T-cell (primary cell): Measurements from ENCODE around the gene SPPL3. TPM values are rescaled to one million over a fixed set of nuclear protein-coding genes. Genes with fewer than 3 reads are reported as not detected.

Source experiments
- total RNA-seq, 35 experiments: library from RNA in 6 of 35; stranded (reverse) in 6 of 35; fragments of 120-200 nt in 1 of 35; gene quantifications; one replicate each; pipeline versions ENCODE4 v1.2.1 to v1.2.4 and lab custom pipeline; 2013 to 2026

The SPPL3 gene
- total RNA-seq, 5 donors from 2014 or later (not counting 1 experiment from before 2014, with no cell fraction given) = 36.5 to 46.6 (median 41.8) TPM

Other genes starting within 250 kb of the SPPL3 start
- gene MLEC, start 217.2 kb downstream of the SPPL3 start, total RNA-seq = 10 to 100 TPM; 26.3 to 61.3 (median 55.3) TPM
- 10 to 100 TPM; 14.3 to 26.1 (median 22.6) TPM for gene UNC119B, start 193.9 kb downstream of the SPPL3 start, total RNA-seq
- 10 to 100 TPM in 4 of 5 donors, 1 to 10 TPM in 1; 7.5 to 22.5 (median 20.4) TPM for gene ACADS, start 178.5 kb downstream of the SPPL3 start, total RNA-seq
- not detected for gene HNF1A, start 74.2 kb upstream of the SPPL3 start, total RNA-seq
- 10 to 100 TPM; 15.5 to 19.4 (median 18.2) TPM for gene C12orf43, start 112.1 kb upstream of the SPPL3 start, total RNA-seq
- gene OASL, start 134.9 kb upstream of the SPPL3 start, total RNA-seq = 10 to 100 TPM in 2 of 5 donors, 1 to 10 TPM in 3; 6.0 to 17.6 (median 8.9) TPM
- 10 to 100 TPM in 1 of 5 donors, 1 to 10 TPM in 4; 4.6 to 11.0 (median 6.9) TPM for gene P2RX7, start 228.5 kb upstream of the SPPL3 start, total RNA-seq